GM12878 (cell line): Measurements from ENCODE around the gene RSBN1L. TPM values are rescaled to one million over a fixed set of nuclear protein-coding genes. Genes with fewer than 3 reads are reported as not detected.
A peak's percentile ranks its signal among the peaks of the same experiment; 100 is the strongest.

Experiments used
- ATAC-seq: fragments of 200-7000 bp; cut with Tn5 transposase; 3 replicates; pipeline ENCODE4 v1.9.1; 2020; ENCODE audit warnings: mild to moderate bottlenecking, moderate library complexity
- BruUV-seq: library from RNA; stranded (reverse); fragments of 400-500 nt; replicated peaks from 2 replicates; lab custom pipeline; 2021; lab: Mats Ljungman, UMichigan
- CTCF ChIA-PET: fragments of 300-600 bp; sonication (Branson Sonifier 250); formaldehyde crosslinking; extraction: SDS; loops from one replicate; lab custom pipeline; 2021; ENCODE audit warnings: inconsistent platforms; lab: Yijun Ruan, JAX
- POLR2A ChIA-PET: fragments of 350-600 bp; formaldehyde crosslinking; extraction: SDS; loops from one replicate; lab custom pipeline; 2021; ENCODE audit warnings: inconsistent platforms; lab: Charles Lee
- RAD21 ChIA-PET: fragments of 300-600 bp; sonication (Branson Sonifier 250); formaldehyde crosslinking; loops from one replicate; lab custom pipeline; 2023; ENCODE audit warnings: antibody characterized with exemption; ENCODE audit not compliant: unreplicated experiment; lab: Charles Lee
- SMC1A ChIA-PET: fragments of 300-600 bp; sonication (Branson Sonifier 250); formaldehyde crosslinking; loops from one replicate; lab custom pipeline; 2023; ENCODE audit not compliant: unreplicated experiment, uncharacterized antibody; lab: Charles Lee
- DNase-seq: peaks from one replicate; pipeline ENCODE4 v3.0.0-alpha.2; 2011; ENCODE audit warnings: low read depth, low spot score
- FAIRE-seq: peaks from 3 replicates; lab custom pipeline; 2011; peaks lifted over from hg19 to GRCh38; lab: Jason Lieb, UNC
- H2AFZ ChIP-seq: 2 replicates; pipeline ENCODE4 v1.6.0; 2011; ENCODE audit warnings: low read depth, low read length, control low read depth; ENCODE audit not compliant: control insufficient read depth
- H3K27ac ChIP-seq: 2 replicates; pipeline ENCODE4 v1.5.1; 2011; ENCODE audit warnings: control low read depth; ENCODE audit not compliant: control insufficient read depth, insufficient read depth
- H3K27me3 ChIP-seq, 2 experiments: replicated peaks in 1 of 2; 2 replicates each; pipeline versions ENCODE4 v1.6.0 to v1.6.1; 2011; ENCODE audit warnings: low read length in 1 of 2; ENCODE audit not compliant: control insufficient read depth in 2 of 2, insufficient read depth in 2 of 2
- H3K36me3 ChIP-seq, 2 experiments: 2 replicates each; pipeline ENCODE4 v1.5.1; 2011; ENCODE audit warnings: low read length in 1 of 2; ENCODE audit not compliant: control insufficient read depth in 2 of 2, insufficient read depth in 2 of 2
- H3K4me1 ChIP-seq: 2 replicates; pipeline ENCODE4 v1.6.1; 2011; ENCODE audit warnings: mild to moderate bottlenecking, low read length, moderate library complexity, mixed read lengths; ENCODE audit not compliant: control insufficient read depth, insufficient read depth
- H3K4me2 ChIP-seq: 2 replicates; pipeline ENCODE4 v1.6.0; 2011; ENCODE audit warnings: control low read depth; ENCODE audit not compliant: control insufficient read depth, insufficient read depth
- H3K4me3 ChIP-seq: fragments of 200-600 bp; sonication (generic); 2 replicates; pipeline ENCODE4 v1.5.1; 2016
- H3K79me2 ChIP-seq: 2 replicates; pipeline ENCODE4 v1.6.0; 2011; ENCODE audit warnings: low read length; ENCODE audit not compliant: control insufficient read depth, insufficient read depth
- H3K9ac ChIP-seq: 2 replicates; pipeline ENCODE4 v1.8.0; 2011; ENCODE audit warnings: low read length, control low read depth, mixed read lengths; ENCODE audit not compliant: control insufficient read depth, insufficient read depth
- H3K9me3 ChIP-seq: replicated peaks from 3 replicates; pipeline ENCODE4 v1.5.1; 2011; ENCODE audit warnings: mild to moderate bottlenecking, low read length; ENCODE audit not compliant: control insufficient read depth, insufficient read depth
- H4K20me1 ChIP-seq: 2 replicates; pipeline ENCODE4 v1.6.0; 2011; ENCODE audit not compliant: control insufficient read depth, insufficient read depth
- MYB ChIP-seq: fragments of 150-350 bp; IDR thresholded peaks from 2 replicates; pipeline ENCODE4 v1.6.1; 2014; ENCODE audit warnings: mild to moderate bottlenecking, low read depth, low read length, borderline replicate concordance
- NFXL1 ChIP-seq: fragments of 450-650 bp; IDR thresholded peaks from 2 replicates; pipeline ENCODE4 v1.6.1; 2017; ENCODE audit warnings: antibody characterized with exemption, mild to moderate bottlenecking, borderline replicate concordance
- NFYA ChIP-seq: IDR thresholded peaks from 2 replicates; pipeline ENCODE4 v1.6.1; 2011; ENCODE audit warnings: low read depth, mild to moderate bottlenecking, low read length, improper control_type of control experiment, borderline replicate concordance
- SPI1 ChIP-seq: IDR thresholded peaks from 2 replicates; pipeline ENCODE4 v1.6.1; 2011; ENCODE audit warnings: low read depth, mild to moderate bottlenecking, low read length, moderate library complexity, borderline replicate concordance; ENCODE audit not compliant: insufficient read depth
- ZBTB40 ChIP-seq: fragments of 450-650 bp; IDR thresholded peaks from 2 replicates; pipeline ENCODE4 v1.6.1; 2016; ENCODE audit warnings: mild to moderate bottlenecking, moderate library complexity, borderline replicate concordance
- whole genome bisulfite sequencing: methylation state at CpG from one replicate; pipeline ENCODE4 v1.1.6; 2016; ENCODE audit warnings: low lambda C conversion rate; ENCODE audit not compliant: insufficient replicate concordance, insufficient coverage; ENCODE audit errors: missing lambda C conversion rate; 5-methylcytosine and 5-hydroxymethylcytosine counted together
- in situ Hi-C: fragments of 300-500 bp; cut with MboI; formaldehyde crosslinking; loops from 9 replicates; pipeline ENCODE4 v1.14.3; 2018; ENCODE audit warnings: mixed read lengths
- intact Hi-C: fragments of 100-400 bp; cut with micrococcal nuclease; formaldehyde crosslinking; loops from one replicate; pipeline ENCODE4 v1.14.2; 2022; ENCODE audit not compliant: unreplicated experiment
- polyA plus RNA-seq, 11 experiments: library from polyadenylated mRNA; depleted of rRNA in 4 of 11; unstranded in 6 of 11; stranded (reverse) in 5 of 11; fragments of >200 nt; fragmentation: Nextera tagmentation in 4 of 11; fragmentation: Illumina TruSeq in 1 of 11; extraction: Ambion mirVana in 4 of 11; extraction: Trizol in 1 of 11; gene quantifications; 1 replicate in 1 of 11; 2 replicates in 10 of 11; pipeline versions ENCODE4 v1.2.1 to v1.2.3, GENCODE V29; 2011 to 2016; ENCODE audit warnings: inconsistent platforms in 2 of 11, missing spikeins in 2 of 11, low read depth in 1 of 11
- total RNA-seq, 4 experiments: library from RNA; depleted of rRNA in 3 of 4; stranded (reverse); fragments of >200 nt in 3 of 4; fragmentation: Illumina TruSeq in 1 of 4; extraction: Trizol in 1 of 4; gene quantifications; 2 replicates each; pipeline versions ENCODE4 v1.2.1 to v1.2.3, GENCODE V29; 2013 to 2021

RSBN1L gene
- total and polyA plus RNA-seq, 10 of the 15 experiments (the other 5 are each of a cell fraction or from before 2014, with no cell fraction given): 4.5 to 23.7 (median 10.3) TPM

- ChIA-PET CTCF (no interaction called here), SMC1A (interaction anchor here (1.6 kb wide), 1 partner anchor 85 kb away, joined by 6 read pairs; no protein-coding TSS in a partner anchor), RAD21 (no interaction called here), POLR2A (no interaction called here)
- no peak overlapping the region for H3K4me2 ChIP-seq
- H3K4me1 ChIP-seq: no peaks in the 10 kb centered on the region
- no peaks in the 10 kb centered on the region for H3K9me3 ChIP-seq
- H3K27ac ChIP-seq: no peak overlapping the region; the same call in 1 of the 2 replicates
- no peak overlapping the region for H3K4me3 ChIP-seq
- no peak for FAIRE-seq
- ATAC-seq: no peak
- no peak overlapping the region for H2AFZ ChIP-seq
- 100% methylated on average over 1 of the region's 1 CpG for WGBS
- TF ChIP-seq SPI1 (peak; percentile 18; the same call in 1 of the 2 replicates), NFYA (no peak)
- H3K79me2 ChIP-seq: no peaks in the 10 kb centered on the region; the same call in none of the 2 replicates
- intact Hi-C loops (no loop called here), in situ Hi-C loops (no loop called here)
- no peaks in the 10 kb centered on the region for H4K20me1 ChIP-seq
- peaks cover 4 to 9% of the 10 kb centered on the region in 2 experiments; a peak in 2 of 4 replicates for H3K36me3 ChIP-seq
- H3K27me3 ChIP-seq: no peaks in the 10 kb centered on the region
- BruUV-seq: no TSS peak
- H3K9ac ChIP-seq: no peak overlapping the region
- no peak for DNase-seq
Measured at GRCh38 chr7:77743518-77743917, 47.3 kb downstream of the RSBN1L start.

- no peak overlapping the region for H3K4me2 ChIP-seq
- WGBS: 88% methylated on average over 4 of the region's 4 CpGs
- POLR2A ChIA-PET: no interaction called here
- H3K4me1 ChIP-seq: no peaks in the 10 kb centered on the region
- FAIRE-seq (no peak), ATAC-seq (no peak), DNase-seq (no peak)
- H4K20me1 ChIP-seq: no peaks in the 10 kb centered on the region
- no peaks in the 10 kb centered on the region; the same call in none of the 2 replicates for H3K79me2 ChIP-seq
- H3K4me3 ChIP-seq: no peak overlapping the region
- intact Hi-C loops (no loop called here), in situ Hi-C loops (no loop called here)
- SMC1A ChIA-PET: interaction anchor here (0.7 to 1.1 kb wide), 2 partner anchors 8 to 11 kb away, joined by 3 to 4 read pairs; no protein-coding TSS in a partner anchor
- RAD21 ChIA-PET: no interaction called here
- peaks cover 3 to 6% of the 10 kb centered on the region in 2 experiments; a peak in 1 of 4 replicates for H3K36me3 ChIP-seq
- no peak overlapping the region for H2AFZ ChIP-seq
- no peaks in the 10 kb centered on the region for H3K9me3 ChIP-seq
- CTCF ChIA-PET: interaction anchor here (1.0 kb wide), 1 partner anchor 93 kb away, joined by 3 read pairs; no protein-coding TSS in a partner anchor
- H3K27me3 ChIP-seq: no peaks in the 10 kb centered on the region
- no peak overlapping the region for H3K27ac ChIP-seq
- H3K9ac ChIP-seq: no peak overlapping the region
- TF ChIP-seq MYB (no peak), ZBTB40 (no peak), NFXL1 (no peak)
- no TSS peak for BruUV-seq
Measured at GRCh38 chr7:77745746-77746145, 49.5 kb downstream of the RSBN1L start.
